Dermis blood vessel endothelial cell (primary cell): ENCODE results near the gene TSPAN17. TPM values are rescaled to one million over a fixed set of nuclear protein-coding genes. Genes with fewer than 3 reads are reported as not detected.
"Not testable (repeated sequence)": the region's sequence is repeated elsewhere in the genome, so short reads cannot be mapped to it uniquely, and the experiment has no call there.

ENCODE experiments used
- DNase-seq: peaks from one replicate; pipeline ENCODE4 v3.0.0; 2010
- total RNA-seq: library from RNA; depleted of rRNA; stranded (reverse); fragments of >200 nt; gene quantifications from 2 replicates; pipeline ENCODE4 v1.2.3, GENCODE V29; 2014

Gene TSPAN17
- total RNA-seq, 1 donor from 2014 or later, result 53.6 TPM

GRCh38 chr5:176680226-176680563 is 32.9 kb downstream of the TSPAN17 start:
- DNase-seq, result no peak

GRCh38 chr5:176682016-176682531 is 34.8 kb downstream of the TSPAN17 start:
- no peak for DNase-seq

- DNase-seq, result no peak
Measured at GRCh38 chr5:176685010-176685409, 37.7 kb downstream of the TSPAN17 start.

- no peak for DNase-seq
Measured at GRCh38 chr5:176687247-176687646, 40.0 kb downstream of the TSPAN17 start.

- no peak for DNase-seq
Measured at GRCh38 chr5:176687881-176688280, 40.6 kb downstream of the TSPAN17 start.

GRCh38 chr5:176690911-176691310 is 43.6 kb downstream of the TSPAN17 start:
- no peak for DNase-seq

- DNase-seq, result no peak
Measured at GRCh38 chr5:176691524-176691923, 44.2 kb downstream of the TSPAN17 start.

- DNase-seq, result no peak
Measured at GRCh38 chr5:176692326-176692725, 45.0 kb downstream of the TSPAN17 start.

GRCh38 chr5:176692839-176693476 is 45.7 kb downstream of the TSPAN17 start:
- DNase-seq, result no peak

- DNase-seq, result peak; percentile 47
Measured at GRCh38 chr5:176693477-176693851, 46.2 kb downstream of the TSPAN17 start.

- no peak for DNase-seq
Measured at GRCh38 chr5:176694146-176694545, 46.9 kb downstream of the TSPAN17 start.

- no peak for DNase-seq
Measured at GRCh38 chr5:176694631-176695030, 47.3 kb downstream of the TSPAN17 start.

- no peak for DNase-seq
Measured at GRCh38 chr5:176695073-176695472, 47.8 kb downstream of the TSPAN17 start.

GRCh38 chr5:176697267-176697933 is 50.1 kb downstream of the TSPAN17 start:
- no peak for DNase-seq

GRCh38 chr5:176697934-176698538 is 50.8 kb downstream of the TSPAN17 start:
- DNase-seq, result no peak

GRCh38 chr5:176699446-176699845 is 52.2 kb downstream of the TSPAN17 start:
- not testable (repeated sequence) for DNase-seq

GRCh38 chr5:176700239-176700847 is 53.1 kb downstream of the TSPAN17 start:
- peak; percentile 66 for DNase-seq

- DNase-seq, result no peak
Measured at GRCh38 chr5:176702671-176703641, 55.7 kb downstream of the TSPAN17 start.

- no peak for DNase-seq
Measured at GRCh38 chr5:176703857-176704256, 56.6 kb downstream of the TSPAN17 start.

- no peak for DNase-seq
Measured at GRCh38 chr5:176704355-176704754, 57.1 kb downstream of the TSPAN17 start.

- no peak for DNase-seq
Measured at GRCh38 chr5:176704817-176705216, 57.5 kb downstream of the TSPAN17 start.
